Measurements from ENCODE around the gene PIGR. TPM values are rescaled to one million over a fixed set of nuclear protein-coding genes. Genes with fewer than 3 reads are reported as not detected.

The PIGR gene
- total and polyA plus RNA-seq, 10 of the 15 experiments (the other 5 are each of a cell fraction or from before 2014, with no cell fraction given): 0.96 to 7.6 (median 1.8) TPM

GRCh38 chr1:206904423-206905142 is 41.7 kb downstream of the PIGR start:
- TF ChIP-seq RFX5 (IDR thresholded peaks at IDR 0.05; ENCODE audit: low read depth, low read length): no peak
- TF ChIP-seq EED (IDR thresholded peaks at IDR 0.05; ENCODE audit: low read depth): no peak
- no peak for TF ChIP-seq ZNF384 (IDR thresholded peaks at IDR 0.05; ENCODE audit: borderline replicate concordance, low read depth, low read length)
- no peak for TF ChIP-seq SUPT20H (IDR thresholded peaks at IDR 0.05; ENCODE audit: borderline replicate concordance, control insufficient read depth, low read depth, low read length)
- TF ChIP-seq RUNX3 (IDR thresholded peaks at IDR 0.05; ENCODE audit: low read length): 0 out of 2 replicates have a peak, but pooled peaks have one; percentile 1
- TF ChIP-seq ZNF217 (IDR thresholded peaks at IDR 0.05): no peak
- TF ChIP-seq ATF3 (IDR thresholded peaks at IDR 0.05; ENCODE audit: borderline replicate concordance, extremely low read depth, low read depth, low read length): no peak
- SMC1A ChIA-PET (ENCODE audit: uncharacterized antibody, unreplicated experiment): interaction anchor here (1.0 to 2.5 kb wide), 6 partner anchors 27 to 109 kb away, joined by 3 to 9 read pairs (median 5); partner anchors contain the start of gene IL20
- POLR2A ChIA-PET: interaction anchor here (1.4 kb wide), 1 partner anchor 13 kb away, joined by 3 read pairs; no protein-coding TSS in a partner anchor
- no TSS peak for BruUV-seq (replicated peaks)
- Histone ChIP-seq H3K4me1 (ENCODE audit: control insufficient read depth, insufficient read depth, low read length) (no peaks in the 10 kb centered on the region; the same call in 1 of the 2 replicates), H2AFZ (ENCODE audit: control insufficient read depth, low read depth, low read length) (no peak overlapping the region), H3K9me3 (replicated peaks; ENCODE audit: control insufficient read depth, insufficient read depth, low read length) (no peaks in the 10 kb centered on the region), H3K27me3 (replicated peaks in 1 of 2; ENCODE audit: control insufficient read depth in 2 of 2, insufficient read depth in 2 of 2, low read length in 1 of 2) (no peaks in the 10 kb centered on the region), H4K20me1 (ENCODE audit: control insufficient read depth, insufficient read depth) (no peaks in the 10 kb centered on the region; the same call in 1 of the 2 replicates), H3K9ac (ENCODE audit: control insufficient read depth, insufficient read depth, low read length) (no peak overlapping the region), H3K27ac (ENCODE audit: control insufficient read depth, insufficient read depth) (no peak overlapping the region), H3K79me2 (ENCODE audit: control insufficient read depth, insufficient read depth, low read length) (no peaks in the 10 kb centered on the region), H3K36me3 (ENCODE audit: control insufficient read depth in 2 of 2, insufficient read depth in 2 of 2, low read length in 1 of 2) (peaks cover 18 to 32% of the 10 kb centered on the region in 2 experiments), H3K4me3 (no peak overlapping the region), H3K4me2 (ENCODE audit: control insufficient read depth, insufficient read depth) (no peak overlapping the region)
- in situ Hi-C loops (cut with MboI): no loop called here
- FAIRE-seq: no peak
- CTCF ChIA-PET: interaction anchor here (1.3 to 5.9 kb wide), 5 partner anchors 8 to 76 kb away, joined by 3 to 59 read pairs (median 3); partner anchors contain the start of genes IL20 and IL24
- WGBS (ENCODE audit: insufficient coverage, insufficient replicate concordance, low lambda C conversion rate, missing lambda C conversion rate): 87% methylated on average over 10 of the region's 10 CpGs
- intact Hi-C loops (cut with micrococcal nuclease; ENCODE audit: unreplicated experiment): no loop called here
- RAD21 ChIA-PET (ENCODE audit: unreplicated experiment): interaction anchor here (0.7 to 1.2 kb wide), 4 partner anchors 31 to 178 kb away, joined by 3 to 4 read pairs (median 3); no protein-coding TSS in a partner anchor
- no peak for DNase-seq (ENCODE audit: low read depth, low spot score)
- ATAC-seq: no peak
